Peyer's patch (tissue), 4 donors: ENCODE results near the gene PDXK. TPM values are rescaled to one million over a fixed set of nuclear protein-coding genes. Genes with fewer than 3 reads are reported as not detected.
"Not testable (repeated sequence)": the region's sequence is repeated elsewhere in the genome, so short reads cannot be mapped to it uniquely, and the experiment has no call there.

Source experiments
- DNase-seq, 3 donors: peaks; one replicate each; pipeline ENCODE4 v3.0.0-alpha.2; 2017 to 2019
- H3K27ac ChIP-seq, 4 donors: fragments of 200-600 bp; sonication (generic); one replicate each; pipeline ENCODE4 v1.5.1; 2016 to 2019
- H3K27me3 ChIP-seq, 2 donors: fragments of 200-600 bp; sonication (generic); one replicate each; pipeline ENCODE4 v1.5.1; 2019
- H3K36me3 ChIP-seq, 3 donors: fragments of 200-600 bp; sonication (generic); one replicate each; pipeline ENCODE4 v1.5.1; 2016 to 2019
- H3K4me1 ChIP-seq, 4 donors: fragments of 200-600 bp; sonication (generic); one replicate each; pipeline ENCODE4 v1.5.1; 2016 to 2019
- H3K4me3 ChIP-seq, 4 donors: fragments of 200-600 bp; sonication (generic); 1 replicate in 3 of 4; 2 replicates in 1 of 4; pipeline ENCODE4 v1.5.1; 2016 to 2019; ENCODE audit warnings: mild to moderate bottlenecking in 1 of 4
- H3K9me3 ChIP-seq, 4 donors: fragments of 200-600 bp; sonication (generic); one replicate each; pipeline ENCODE4 v1.5.1; 2016 to 2019; ENCODE audit warnings: mild to moderate bottlenecking in 1 of 4
- POLR2A ChIP-seq, 2 donors: fragments of 450-650 bp; IDR thresholded peaks; one replicate each; pipeline ENCODE4 v1.5.1; 2017; ENCODE audit warnings: antibody characterized with exemption in 2 of 2, mild to moderate bottlenecking in 2 of 2, moderate library complexity in 2 of 2
- total RNA-seq, 4 donors: library from RNA; depleted of rRNA; stranded (reverse); fragments of >200 nt; gene quantifications; one replicate each; pipeline ENCODE4 v1.1.0, GENCODE V29; 2016
- TF ChIP-seq, protein P1 (sequence below), 6 experiments: fragments of 450-650 bp in 4 of 6; fragments of 200-600 bp in 2 of 6; sonication (generic) in 1 of 6; IDR thresholded peaks; one replicate each; pipeline ENCODE4 v1.5.1; 2017 to 2019; ENCODE audit warnings: antibody characterized with exemption in 6 of 6, mild to moderate bottlenecking in 3 of 6, moderate library complexity in 1 of 6

Gene PDXK
- total RNA-seq, 4 donors from 2014 or later, result 83.3 to 206 (median 152) TPM

- Histone ChIP-seq H3K4me1 (no peaks in the 10 kb centered on the region), H3K27ac (no peak overlapping the region), H3K4me3 (no peak overlapping the region), H3K36me3 (peaks cover 0 to 68% (median 0%) of the 10 kb centered on the region in 3 donors), H3K9me3 (no peaks in the 10 kb centered on the region), H3K27me3 (no peaks in the 10 kb centered on the region)
- no peak for DNase-seq
- no peak for TF ChIP-seq POLR2A (IDR thresholded peaks at IDR 0.05)
- TF ChIP-seq, protein P1, sequence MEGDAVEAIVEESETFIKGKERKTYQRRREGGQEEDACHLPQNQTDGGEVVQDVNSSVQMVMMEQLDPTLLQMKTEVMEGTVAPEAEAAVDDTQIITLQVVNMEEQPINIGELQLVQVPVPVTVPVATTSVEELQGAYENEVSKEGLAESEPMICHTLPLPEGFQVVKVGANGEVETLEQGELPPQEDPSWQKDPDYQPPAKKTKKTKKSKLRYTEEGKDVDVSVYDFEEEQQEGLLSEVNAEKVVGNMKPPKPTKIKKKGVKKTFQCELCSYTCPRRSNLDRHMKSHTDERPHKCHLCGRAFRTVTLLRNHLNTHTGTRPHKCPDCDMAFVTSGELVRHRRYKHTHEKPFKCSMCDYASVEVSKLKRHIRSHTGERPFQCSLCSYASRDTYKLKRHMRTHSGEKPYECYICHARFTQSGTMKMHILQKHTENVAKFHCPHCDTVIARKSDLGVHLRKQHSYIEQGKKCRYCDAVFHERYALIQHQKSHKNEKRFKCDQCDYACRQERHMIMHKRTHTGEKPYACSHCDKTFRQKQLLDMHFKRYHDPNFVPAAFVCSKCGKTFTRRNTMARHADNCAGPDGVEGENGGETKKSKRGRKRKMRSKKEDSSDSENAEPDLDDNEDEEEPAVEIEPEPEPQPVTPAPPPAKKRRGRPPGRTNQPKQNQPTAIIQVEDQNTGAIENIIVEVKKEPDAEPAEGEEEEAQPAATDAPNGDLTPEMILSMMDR (IDR thresholded peaks at IDR 0.05), result no peak
Observed at GRCh38 chr21:43693981-43694380, 24.9 kb upstream of the PDXK start.

DNA sequence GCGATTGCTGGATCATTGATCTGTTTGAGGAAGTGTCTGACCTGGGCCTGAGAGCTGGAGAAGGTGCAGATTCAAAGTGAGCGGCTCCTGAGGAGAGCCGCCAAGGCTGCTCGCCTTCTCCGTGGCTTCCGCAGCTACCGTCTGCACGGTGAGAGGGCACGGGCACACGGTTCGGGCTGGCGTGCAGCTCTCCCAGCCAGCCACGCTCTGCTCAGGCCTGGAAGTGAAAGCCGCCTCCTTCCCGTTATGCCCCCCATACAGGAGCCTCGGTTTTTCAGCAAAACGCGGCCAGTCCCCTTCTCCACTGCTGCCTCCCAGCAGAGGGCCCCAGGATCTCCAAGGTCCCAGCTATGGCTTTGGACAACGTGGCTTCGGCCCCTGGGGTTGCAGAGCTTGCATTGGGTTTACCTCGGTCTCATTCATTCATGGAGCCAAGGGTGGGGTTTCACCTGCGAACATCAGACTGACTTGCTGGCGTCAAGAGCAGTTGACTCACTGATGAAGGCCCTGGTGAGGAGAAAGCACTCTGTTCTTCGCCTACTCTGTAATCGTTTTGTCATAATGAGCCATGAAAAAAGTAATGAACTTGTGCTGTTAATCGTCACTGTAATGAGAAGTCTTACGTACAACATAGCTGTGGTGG, 24.4 kb upstream of the PDXK start:
- Histone ChIP-seq H3K36me3 (peaks cover 0 to 63% (median 0%) of the 10 kb centered on the region in 3 donors), H3K27me3 (no peaks in the 10 kb centered on the region), H3K27ac (no peak overlapping the region), H3K9me3 (no peaks in the 10 kb centered on the region), H3K4me3 (no peak overlapping the region), H3K4me1 (no peaks in the 10 kb centered on the region)
- DNase-seq, result no peak
- no peak for TF ChIP-seq POLR2A (IDR thresholded peaks at IDR 0.05)
- TF ChIP-seq, protein P1 (IDR thresholded peaks at IDR 0.05), result no peak

DNA sequence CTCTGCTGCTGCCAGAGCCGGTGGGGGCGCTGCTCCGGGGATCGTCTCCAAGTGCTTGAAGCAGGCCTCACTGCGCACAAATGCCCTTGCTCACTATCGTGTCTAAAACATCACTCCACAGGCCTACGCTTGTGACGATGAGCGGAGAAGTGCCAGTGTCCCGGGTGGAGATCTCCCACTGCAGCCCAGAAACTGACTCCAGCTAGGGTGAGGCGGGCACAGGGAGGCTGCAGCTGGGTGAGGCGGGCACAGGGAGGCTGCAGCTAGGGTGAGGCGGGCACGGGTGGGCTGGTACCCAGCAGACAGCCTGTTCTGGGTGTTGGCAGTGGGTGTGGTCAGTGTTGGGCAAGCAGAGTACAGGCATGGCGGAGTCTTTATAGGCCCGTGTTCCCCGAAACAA, 22.7 kb upstream of the PDXK start:
- no peak overlapping the region for H3K4me3 ChIP-seq
- H3K27me3 ChIP-seq, result no peaks in the 10 kb centered on the region
- H3K36me3 ChIP-seq, result peaks cover 0 to 46% (median 0%) of the 10 kb centered on the region in 3 donors
- TF ChIP-seq, protein P1 (IDR thresholded peaks at IDR 0.05), result no peak
- TF ChIP-seq POLR2A (IDR thresholded peaks at IDR 0.05), result no peak
- no peak overlapping the region for H3K27ac ChIP-seq
- H3K9me3 ChIP-seq, result no peaks in the 10 kb centered on the region
- no peaks in the 10 kb centered on the region for H3K4me1 ChIP-seq
- DNase-seq, result no peak

DNA sequence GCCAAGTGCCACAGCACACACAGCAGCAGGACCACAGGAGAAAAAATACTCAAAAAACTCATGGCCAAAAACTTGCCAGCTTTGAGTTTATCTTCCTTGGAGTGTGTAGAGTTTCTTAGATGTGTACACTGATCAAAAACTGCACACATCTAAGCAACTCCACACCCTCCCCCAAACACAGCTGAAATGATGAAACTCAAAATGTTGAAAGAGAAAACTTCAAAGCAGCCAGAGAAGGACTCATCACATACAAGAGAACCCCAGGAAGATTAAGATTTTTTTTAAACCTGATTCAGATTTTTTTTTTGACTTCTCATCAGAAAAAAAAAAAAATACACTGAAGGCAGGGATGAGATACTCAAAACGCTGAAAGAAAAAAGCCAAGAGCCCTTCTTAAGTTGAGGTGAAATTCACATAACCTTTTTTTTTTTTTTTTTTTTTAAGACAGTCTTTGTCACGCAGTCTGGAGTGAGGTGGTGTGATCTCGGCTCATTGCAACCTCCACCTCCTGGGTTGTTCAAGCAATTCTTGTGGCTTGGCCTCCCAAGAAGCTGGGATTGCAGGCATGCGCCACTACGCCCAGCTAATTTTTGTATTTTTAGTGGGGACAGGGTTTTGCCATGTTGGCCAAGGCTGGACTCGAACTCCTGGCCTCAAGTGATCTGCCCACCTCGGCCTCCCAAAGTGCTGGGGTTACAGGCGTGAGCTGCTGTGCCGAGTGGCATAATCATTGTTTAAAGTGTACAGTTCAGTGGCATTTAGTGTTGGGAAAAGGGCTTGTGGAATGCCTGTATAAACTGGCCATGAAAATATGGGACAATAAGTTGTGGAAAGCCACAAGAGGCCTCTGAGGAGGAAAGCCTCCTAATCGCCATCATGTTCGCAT, 20.9 kb upstream of the PDXK start:
- H3K36me3 ChIP-seq, result peaks cover 0 to 28% (median 0%) of the 10 kb centered on the region in 3 donors
- H3K9me3 ChIP-seq, result no peaks in the 10 kb centered on the region
- peaks cover 0 to 5% (median 0%) of the 10 kb centered on the region in 4 donors for H3K4me1 ChIP-seq
- H3K27ac ChIP-seq, result no peak overlapping the region
- no peaks in the 10 kb centered on the region for H3K27me3 ChIP-seq
- no peak overlapping the region for H3K4me3 ChIP-seq
- DNase-seq, result no peak
- TF ChIP-seq, protein P1 (IDR thresholded peaks at IDR 0.05), result no peak
- TF ChIP-seq POLR2A (IDR thresholded peaks at IDR 0.05), result no peak

DNA sequence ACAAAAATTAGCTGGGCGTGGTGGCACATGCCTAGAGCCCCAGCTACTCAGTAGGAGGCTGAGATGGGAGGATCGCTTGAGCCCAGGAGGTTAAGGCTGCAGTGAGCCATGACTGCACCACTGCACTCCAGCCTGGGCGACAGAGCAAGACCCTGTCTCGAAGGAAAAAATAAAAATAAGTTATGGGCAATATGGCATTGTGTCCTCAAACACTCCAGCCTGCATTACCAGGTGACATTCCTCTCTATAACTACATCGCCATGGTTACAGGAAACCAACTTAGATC, 19.5 kb upstream of the PDXK start:
- not testable (repeated sequence) for H3K27me3 ChIP-seq, DNase-seq, H3K4me1 ChIP-seq, H3K27ac ChIP-seq, H3K9me3 ChIP-seq, H3K4me3 ChIP-seq
- peaks cover 0 to 15% (median 0%) of the 10 kb centered on the region in 3 donors for H3K36me3 ChIP-seq

DNA sequence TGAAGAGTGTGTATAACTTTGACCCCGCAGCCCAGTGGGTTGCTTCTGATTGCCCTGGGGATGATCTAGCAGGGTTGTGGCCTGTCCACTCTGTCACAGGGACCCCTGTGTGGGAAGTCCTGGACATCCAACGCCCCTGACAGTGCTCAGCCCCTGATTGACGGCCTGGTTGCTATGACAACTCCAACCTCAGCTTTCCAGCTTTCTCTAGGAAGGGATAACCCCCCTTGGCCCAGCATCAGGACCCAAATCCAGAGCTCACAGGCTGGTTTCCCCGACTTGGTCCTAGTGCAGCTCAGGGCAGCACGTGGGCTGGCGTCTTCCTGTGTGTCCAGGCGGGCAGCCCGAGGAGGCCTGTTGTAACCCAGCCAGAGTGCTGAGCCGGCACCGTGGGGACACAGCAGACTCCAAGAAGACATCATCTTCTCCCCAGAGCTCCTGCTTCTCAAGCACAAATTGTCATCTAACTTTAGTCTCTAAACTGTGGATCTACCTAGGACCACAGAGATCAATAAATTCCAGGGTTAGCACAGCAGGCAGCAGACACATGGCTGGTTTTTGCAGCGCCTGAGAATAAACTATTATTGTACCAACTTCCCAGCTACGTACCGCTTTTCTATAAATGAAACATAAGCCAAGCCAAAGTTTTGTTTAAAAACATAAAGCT, 18.9 kb upstream of the PDXK start:
- Histone ChIP-seq H3K4me3 (no peak overlapping the region), H3K36me3 (peaks cover 0 to 11% (median 0%) of the 10 kb centered on the region in 3 donors), H3K4me1 (peaks cover 0 to 5% (median 0%) of the 10 kb centered on the region in 4 donors), H3K27me3 (no peaks in the 10 kb centered on the region), H3K9me3 (no peaks in the 10 kb centered on the region), H3K27ac (no peak overlapping the region)
- TF ChIP-seq, protein P1 (IDR thresholded peaks at IDR 0.05), result no peak
- no peak for TF ChIP-seq POLR2A (IDR thresholded peaks at IDR 0.05)
- no peak for DNase-seq
